ENCODE measurements around the gene HEATR5A.
"Not testable (repeated sequence)": the region's sequence is repeated elsewhere in the genome, so short reads cannot be mapped to it uniquely, and the experiment has no call there.

Gene HEATR5A

GRCh38 chr14:31387091-31387490 lies 33.3 kb downstream of the HEATR5A start:
- no peak for DNase-seq

- DNase-seq, result no peak
Measured at GRCh38 chr14:31386271-31386670, 34.1 kb downstream of the HEATR5A start.

GRCh38 chr14:31382221-31382620 lies 38.1 kb downstream of the HEATR5A start:
- no peak for DNase-seq

GRCh38 chr14:31380106-31380505 lies 40.2 kb downstream of the HEATR5A start:
- no peak for DNase-seq

DNA sequence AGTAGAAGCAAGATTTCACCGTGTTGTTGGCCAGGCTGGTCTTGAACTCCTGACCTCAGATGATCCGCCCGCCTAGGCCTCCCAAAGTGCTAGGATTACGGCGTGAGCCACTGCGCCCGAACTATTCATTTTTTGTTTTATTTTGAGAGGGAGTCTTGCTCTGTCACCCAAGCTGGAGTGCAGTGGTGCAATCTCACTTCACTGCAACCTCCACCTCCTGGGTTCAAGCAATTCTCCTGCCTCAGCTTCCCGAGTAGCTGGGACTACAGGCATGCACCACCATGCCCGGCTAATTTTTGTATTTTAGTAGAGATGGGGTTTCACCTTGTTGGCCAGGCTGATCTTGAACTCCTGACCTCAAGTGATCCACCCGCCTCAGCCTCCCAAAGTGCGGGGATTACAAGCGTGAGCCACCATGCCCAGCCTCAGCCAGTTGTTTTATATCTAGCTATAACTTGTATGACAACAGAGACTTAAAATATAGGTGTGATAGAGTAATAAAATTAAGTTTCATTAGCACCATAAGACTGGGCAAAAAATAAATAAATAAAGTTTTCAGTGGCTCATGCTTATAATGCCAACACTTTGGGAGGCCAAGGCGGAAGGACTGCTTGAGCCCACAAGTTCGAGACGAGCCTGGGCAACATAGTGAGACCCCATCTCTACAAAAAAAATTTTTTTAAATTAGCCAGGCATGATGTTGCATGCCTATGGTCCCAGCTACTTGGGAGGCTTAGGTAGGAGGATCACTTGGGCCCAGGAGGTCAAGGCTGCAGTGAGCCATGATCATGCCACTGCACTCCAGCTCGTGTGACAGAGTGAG lies 41.0 kb downstream of the HEATR5A start:
- not testable (repeated sequence) for DNase-seq

- DNase-seq, result no peak
Measured at GRCh38 chr14:31377433-31377832, 42.9 kb downstream of the HEATR5A start.

GRCh38 chr14:31371646-31372045 lies 48.7 kb downstream of the HEATR5A start:
- DNase-seq, result no peak

DNA sequence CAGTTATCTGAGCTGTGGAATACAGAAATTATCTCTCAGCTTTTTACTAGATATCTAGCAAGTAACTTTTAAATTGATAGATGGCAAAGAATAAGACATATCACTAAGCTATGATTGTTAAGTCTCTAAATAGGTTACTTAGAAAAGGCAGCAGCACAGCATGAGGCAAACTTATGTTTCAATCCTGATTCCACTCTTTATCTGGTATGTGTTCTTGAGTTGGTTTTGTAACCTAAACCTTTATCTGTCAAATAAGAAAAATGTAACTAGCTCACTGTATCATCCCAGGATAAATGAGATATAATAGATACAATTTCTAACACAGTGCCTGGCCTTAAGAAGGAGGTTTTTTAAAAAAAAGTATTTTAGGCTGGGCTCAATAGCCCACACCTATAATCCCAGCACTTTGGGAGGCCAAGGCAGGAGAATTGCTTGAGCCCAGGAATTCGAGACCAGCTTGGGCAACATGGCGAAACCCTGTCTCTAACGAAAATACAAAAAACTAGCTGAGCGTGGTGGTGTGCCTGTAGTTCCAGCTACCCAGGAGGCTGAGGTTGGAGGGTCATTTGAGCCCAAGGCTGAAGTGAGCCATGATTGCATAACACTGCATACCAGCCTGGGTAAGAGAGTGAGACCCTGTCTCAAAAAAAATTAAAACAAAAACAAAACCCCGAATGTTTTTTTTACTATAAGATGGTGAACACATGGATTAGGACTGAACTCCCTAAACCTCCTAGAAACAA lies 56.8 kb downstream of the HEATR5A start:
- DNase-seq, result no peak

- no peak for DNase-seq
Measured at GRCh38 chr14:31362746-31363145, 57.6 kb downstream of the HEATR5A start.

DNA sequence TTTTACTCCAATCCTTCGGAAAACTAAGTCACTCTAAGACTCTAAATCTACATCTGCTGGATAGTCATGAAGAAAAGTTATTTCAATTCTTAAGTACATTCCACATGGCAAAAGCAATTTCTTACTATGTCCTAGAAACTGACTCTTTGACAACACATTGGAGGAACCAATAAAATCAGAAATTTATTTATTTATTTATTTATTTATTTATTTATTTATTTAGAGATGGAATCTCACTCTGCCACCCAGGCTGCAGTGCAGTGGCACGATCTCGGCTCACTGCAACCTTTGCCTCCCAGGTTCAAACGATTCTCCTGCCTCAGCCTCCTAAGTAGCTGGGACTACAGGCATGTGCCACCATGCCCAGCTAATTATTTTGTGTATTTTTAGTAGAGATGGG lies 58.6 kb downstream of the HEATR5A start:
- not testable (repeated sequence) for DNase-seq

- DNase-seq, result no peak
Measured at GRCh38 chr14:31360919-31361662, 59.3 kb downstream of the HEATR5A start.

- DNase-seq, result no peak
Measured at GRCh38 chr14:31357279-31357678, 63.1 kb downstream of the HEATR5A start.

DNA sequence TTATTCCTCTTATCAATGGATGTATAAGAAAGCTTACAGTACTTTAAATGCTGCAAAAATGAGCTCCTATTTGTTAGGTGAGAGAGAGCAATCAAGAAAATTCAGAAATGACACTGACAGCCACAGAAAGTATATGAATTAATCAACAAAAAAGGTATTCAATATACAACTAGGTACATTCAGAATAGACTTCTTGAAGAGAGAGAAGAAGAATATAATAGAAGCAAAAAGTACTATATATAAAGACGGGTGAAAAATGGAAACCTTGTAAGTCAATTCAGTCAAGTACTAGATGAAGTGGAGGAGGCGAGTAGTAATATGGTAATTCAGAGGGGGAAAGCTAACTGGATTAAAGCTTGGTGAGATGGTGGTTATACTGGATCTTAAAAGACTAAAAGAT lies 74.3 kb downstream of the HEATR5A start:
- no peak for DNase-seq

DNA sequence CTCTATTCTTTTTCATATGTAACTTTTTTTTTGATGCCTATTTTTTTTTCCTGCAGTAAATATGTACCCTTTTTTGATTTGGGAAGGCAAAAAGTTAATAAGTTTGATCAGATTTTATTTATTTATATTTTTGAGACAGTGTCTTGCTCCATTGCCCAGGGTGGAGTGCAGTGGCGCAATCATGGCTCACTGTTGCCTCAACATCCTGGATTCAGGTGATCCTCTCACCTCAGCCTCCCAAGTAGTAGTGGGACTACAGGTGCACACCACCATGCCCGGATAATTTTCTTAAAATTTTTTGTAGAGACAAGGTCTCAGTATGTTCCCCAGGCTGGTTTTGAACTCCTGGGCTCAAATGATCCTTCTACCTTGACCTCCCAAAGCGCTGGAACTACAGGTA lies 79.1 kb downstream of the HEATR5A start:
- no peak for DNase-seq

GRCh38 chr14:31340297-31341063 lies 79.9 kb downstream of the HEATR5A start:
- DNase-seq, result no peak

DNA sequence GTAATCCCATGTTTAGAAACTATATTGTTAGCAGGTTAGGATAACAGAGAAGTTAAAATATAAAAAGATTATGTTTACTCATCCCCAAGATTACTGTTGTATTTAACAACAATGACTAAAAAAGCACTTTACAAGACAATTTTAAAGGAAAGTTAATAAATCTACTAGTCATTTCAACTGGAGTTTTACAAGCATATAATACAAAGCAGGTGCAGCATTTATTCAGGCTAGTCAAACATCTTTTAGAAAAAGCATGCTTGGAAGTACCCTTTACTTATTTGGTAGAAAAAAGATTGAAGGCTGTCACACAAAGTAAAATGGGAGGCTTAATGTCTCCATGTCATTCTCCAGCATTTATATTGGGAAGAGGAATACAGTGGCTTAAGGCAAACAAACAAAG lies 80.6 kb downstream of the HEATR5A start:
- DNase-seq, result no peak

DNA sequence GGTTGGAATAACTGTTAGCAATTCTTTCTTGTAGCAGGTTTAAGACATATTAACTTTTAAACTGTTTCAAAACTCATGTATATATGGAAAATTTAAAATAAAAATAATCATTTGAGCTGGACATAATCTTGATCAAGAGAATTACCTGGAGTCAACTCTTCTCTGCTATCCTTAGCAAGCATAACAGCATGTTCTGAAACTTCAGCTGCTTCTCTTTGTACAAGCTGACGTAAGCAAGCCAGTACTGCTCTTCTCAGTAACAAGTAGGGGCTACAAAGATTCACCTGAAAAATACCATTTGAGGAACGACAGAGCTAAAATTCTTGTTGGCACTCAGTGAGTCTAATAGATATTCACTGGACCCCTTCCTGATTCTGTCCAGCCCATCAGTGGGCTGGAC lies 83.0 kb downstream of the HEATR5A start:
- no peak for DNase-seq

DNA sequence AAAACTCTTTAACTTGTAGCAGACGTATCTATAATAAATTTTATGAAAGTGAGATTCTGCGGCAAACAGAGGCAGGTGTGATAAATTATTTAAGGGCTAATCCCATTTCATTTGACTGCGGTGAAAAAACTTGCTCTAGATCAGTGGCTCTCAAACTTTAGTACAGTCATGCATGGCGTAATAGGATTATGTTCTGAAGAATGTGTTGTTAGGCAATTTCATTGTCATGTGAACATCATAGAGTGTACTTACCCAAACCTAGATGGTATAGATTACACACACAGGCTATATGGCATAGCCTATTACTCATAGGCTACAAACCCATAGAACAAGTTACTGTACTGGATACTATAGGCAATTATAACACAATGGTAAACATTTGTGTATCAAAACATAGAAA lies 83.7 kb downstream of the HEATR5A start:
- no peak for DNase-seq

DNA sequence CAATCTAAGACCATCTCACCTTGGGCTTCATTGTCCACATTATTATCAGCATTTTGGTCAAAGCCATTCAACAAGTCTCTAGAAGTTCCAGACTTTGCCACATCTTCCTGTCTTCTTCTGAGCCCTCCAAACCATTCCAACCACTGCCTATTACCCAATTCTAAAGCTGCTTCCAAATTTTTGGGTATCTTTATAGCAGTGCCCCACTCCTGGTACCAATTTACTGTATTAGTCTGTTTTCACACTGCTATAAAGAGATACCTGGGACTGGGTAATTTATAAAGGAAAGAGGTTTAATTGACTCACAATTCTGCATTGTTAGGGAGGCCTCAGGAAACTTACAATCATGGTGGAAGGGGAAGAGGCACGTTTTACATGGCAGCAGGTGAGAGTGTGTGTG lies 89.0 kb downstream of the HEATR5A start:
- not testable (repeated sequence) for DNase-seq

DNA sequence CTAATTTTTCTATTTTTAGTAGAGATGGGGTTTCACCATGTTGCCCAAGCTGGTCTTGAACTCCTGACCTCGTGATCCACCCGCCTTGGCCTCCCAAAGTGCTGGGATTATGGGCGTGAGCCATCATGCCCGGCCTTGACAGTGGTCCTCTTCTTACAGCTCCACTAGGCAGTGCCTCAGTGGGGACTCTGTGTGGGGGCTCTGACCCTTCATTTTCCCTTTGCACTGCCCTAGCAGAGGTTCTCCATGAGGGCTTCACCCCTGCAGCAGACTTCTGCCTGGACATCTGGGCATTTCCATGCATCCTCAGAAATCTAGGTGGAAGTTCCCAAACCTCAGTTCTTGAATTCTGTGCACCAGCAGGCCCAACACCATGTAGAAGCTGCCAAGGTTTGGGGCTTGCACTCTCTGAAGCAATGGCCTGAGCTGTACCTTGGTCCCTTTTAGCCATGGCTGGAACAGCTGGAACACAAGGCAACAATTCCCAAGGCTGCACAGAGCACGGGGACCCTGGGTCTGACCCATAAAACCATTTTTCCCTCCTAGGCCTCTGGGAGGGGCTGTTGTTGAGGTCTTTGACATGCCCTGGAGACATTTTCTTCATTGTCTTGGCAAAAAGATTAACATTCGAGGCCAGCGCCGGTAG lies 90.4 kb downstream of the HEATR5A start:
- DNase-seq, result not testable (repeated sequence)

GRCh38 chr14:31326111-31326510 lies 94.2 kb downstream of the HEATR5A start:
- no peak for DNase-seq

DNA sequence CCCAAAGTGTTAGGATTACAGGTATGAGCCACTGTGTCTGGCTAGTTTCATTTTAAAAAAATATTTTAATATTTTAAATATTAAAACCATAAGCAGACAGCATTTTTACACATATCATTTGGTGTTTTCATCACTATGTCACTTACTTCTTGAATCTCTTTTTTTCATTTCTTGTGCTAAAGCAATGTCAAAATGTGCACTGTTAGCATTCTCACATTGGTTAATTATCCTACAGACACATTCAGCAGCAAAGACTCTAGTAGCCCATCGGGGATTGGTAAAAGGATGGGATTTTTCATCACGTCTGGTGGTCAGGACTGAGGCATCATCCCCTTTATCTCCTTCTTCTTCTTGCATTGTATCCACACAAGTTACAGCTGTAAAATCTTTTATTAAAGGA lies 96.9 kb downstream of the HEATR5A start:
- no peak for DNase-seq

Measured in stimulated activated CD8-positive, alpha-beta memory T cell treated with anti-CD3 and anti-CD28 coated beads, Interleukin-4, amount 100 ng/mL, for 48 hours (primary cell).